Esophagus muscularis mucosa (tissue), 4 donors: Measurements from ENCODE around the gene GRAMD2B. TPM values are rescaled to one million over a fixed set of nuclear protein-coding genes. Genes with fewer than 3 reads are reported as not detected.
A peak's percentile ranks its signal among the peaks of the same experiment; 100 is the strongest.

Experiments used
- DNase-seq: peaks from one replicate; pipeline ENCODE4 v3.0.0-alpha.2; 2017; ENCODE audit errors: extremely low spot score
- H3K27ac ChIP-seq, 4 donors: fragments of 200-600 bp; sonication (generic); replicated peaks in 1 of 4; 1 replicate in 3 of 4; 2 replicates in 1 of 4; pipeline ENCODE4 v1.5.1; 2016 to 2019; ENCODE audit warnings: mild to moderate bottlenecking in 1 of 4
- H3K27me3 ChIP-seq, 4 donors: fragments of 200-600 bp; sonication (generic); one replicate each; pipeline versions ENCODE4 v1.5.1 to v1.6.0; 2016 to 2019
- H3K36me3 ChIP-seq, 4 donors: fragments of 200-600 bp; sonication (generic); one replicate each; pipeline ENCODE4 v1.5.1; 2016 to 2019
- H3K4me1 ChIP-seq, 4 donors: fragments of 200-600 bp; sonication (generic); one replicate each; pipeline ENCODE4 v1.5.1; 2016 to 2019
- H3K4me3 ChIP-seq, 4 donors: fragments of 200-600 bp; sonication (generic); 1 replicate in 2 of 4; 2 replicates in 2 of 4; pipeline ENCODE4 v1.5.1; 2016 to 2019; ENCODE audit warnings: mild to moderate bottlenecking in 4 of 4, moderate library complexity in 1 of 4
- H3K9me3 ChIP-seq, 4 donors: fragments of 200-600 bp; sonication (generic); 1 replicate in 3 of 4; 2 replicates in 1 of 4; pipeline ENCODE4 v1.5.1; 2016 to 2019
- CTCF ChIP-seq, 3 experiments: fragments of 200-600 bp in 2 of 3; fragments of 450-650 bp in 1 of 3; sonication (generic) in 2 of 3; IDR thresholded peaks; one replicate each; pipeline ENCODE4 v1.5.1; 2017 to 2019; ENCODE audit warnings: antibody characterized with exemption in 3 of 3, mild to moderate bottlenecking in 2 of 3, moderate library complexity in 1 of 3
- EP300 ChIP-seq: sonication (generic); formaldehyde crosslinking; IDR thresholded peaks from one replicate; pipeline ENCODE4 v1.6.1; 2017; ENCODE audit warnings: antibody characterized with exemption
- POLR2A ChIP-seq: fragments of 450-650 bp; IDR thresholded peaks from one replicate; pipeline ENCODE4 v1.6.1; 2017; ENCODE audit warnings: antibody characterized with exemption, moderate library complexity, mild to moderate bottlenecking, low read depth
- POLR2AphosphoS5 ChIP-seq, 2 donors: sonication (generic); formaldehyde crosslinking; IDR thresholded peaks; one replicate each; pipeline ENCODE4 v1.6.1; 2017; ENCODE audit warnings: antibody characterized with exemption in 2 of 2
- WGBS: methylation state at CpG from one replicate; pipeline ENCODE4 v1.1.5; 2018; 5-methylcytosine and 5-hydroxymethylcytosine counted together
- intact Hi-C: fragments of 100-400 bp; cut with DNase I; formaldehyde crosslinking; loops from one replicate; pipeline ENCODE4 v1.15.1; 2023
- total RNA-seq, 4 donors: library from RNA; depleted of rRNA; stranded (reverse); fragments of >200 nt; gene quantifications; one replicate each; pipeline versions ENCODE4 v1.1.0 to v1.2.1, GENCODE V29; 2016

The GRAMD2B gene
- total RNA-seq, 4 donors from 2014 or later = 37.9 to 76.5 (median 49.4) TPM

DNA sequence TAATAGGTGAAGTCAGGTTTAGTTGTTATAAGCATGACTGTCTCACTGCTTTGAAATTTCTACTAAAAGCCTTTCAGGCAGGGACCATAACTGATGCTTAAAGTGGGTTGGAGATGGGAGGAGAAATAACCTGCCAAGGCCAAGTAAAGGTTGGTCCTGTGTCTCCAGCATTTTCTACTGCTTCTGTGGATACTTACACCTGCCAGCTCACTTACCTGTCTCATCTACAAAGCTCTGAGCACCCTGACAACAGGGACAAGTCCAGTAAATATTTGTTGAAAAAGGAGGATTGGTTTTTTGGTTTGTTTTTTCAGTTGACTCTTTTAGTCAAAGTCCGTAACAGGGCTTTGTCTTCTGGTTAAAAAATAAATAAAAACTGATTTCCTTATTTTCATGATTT is 38.6 kb downstream of the GRAMD2B start:
- Histone ChIP-seq H3K4me1 (peaks cover 10 to 19% (median 15%) of the 10 kb centered on the region in 4 donors), H3K9me3 (no peaks in the 10 kb centered on the region), H3K27me3 (no peaks in the 10 kb centered on the region), H3K36me3 (peaks cover 14 to 38% (median 19%) of the 10 kb centered on the region in 4 donors), H3K4me3 (no peak overlapping the region), H3K27ac (peak overlapping the region in 2 of 4 donors; percentile 13 to 30)
- TF ChIP-seq EP300 = no peak
- TF ChIP-seq POLR2A = no peak
- TF ChIP-seq POLR2AphosphoS5 (IDR thresholded peaks at IDR 0.05) = no peak
- no peak for TF ChIP-seq CTCF (IDR thresholded peaks at IDR 0.05)
- no peak for DNase-seq
- intact Hi-C loops = no loop called here
- 68% methylated on average over 1 of the region's 1 CpG for WGBS

DNA sequence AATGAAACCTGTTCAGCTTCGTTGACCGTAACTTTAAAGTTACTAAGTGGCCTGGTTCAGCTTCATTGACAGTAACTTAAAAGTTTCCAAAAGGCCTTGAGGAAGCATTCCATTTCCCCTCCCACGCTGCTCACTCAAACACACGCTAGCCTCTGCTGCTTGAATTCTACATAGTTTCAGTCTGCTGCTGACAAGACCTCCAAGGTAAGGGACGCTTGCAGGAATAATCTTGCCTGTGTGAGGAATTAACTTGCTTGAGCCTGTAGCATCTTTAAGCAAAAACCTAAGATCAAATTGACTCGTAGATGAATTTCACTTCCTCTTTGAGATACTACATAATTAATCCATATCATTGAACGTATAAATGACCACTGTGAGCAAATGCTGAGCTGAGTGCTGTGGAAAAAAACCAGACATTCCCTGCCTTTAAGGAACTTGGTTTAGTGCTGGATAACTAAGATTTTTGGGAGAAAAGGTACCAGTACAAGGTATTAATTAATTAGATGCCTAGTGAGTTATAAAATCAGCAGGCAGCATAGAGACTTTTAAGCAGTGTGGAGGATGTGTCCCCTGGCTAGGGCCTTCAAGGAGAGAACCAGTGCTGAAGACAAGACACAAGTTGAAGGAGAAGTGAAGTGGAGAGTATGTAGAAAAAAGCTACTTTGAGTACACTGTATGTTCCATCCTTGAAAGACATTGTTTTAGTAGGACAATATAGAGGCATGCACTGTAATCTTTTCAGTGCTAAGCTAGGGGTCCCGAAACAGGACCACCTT is 39.2 kb downstream of the GRAMD2B start:
- intact Hi-C loops = no loop called here
- H3K36me3 ChIP-seq = peaks cover 20 to 40% (median 22%) of the 10 kb centered on the region in 4 donors
- TF ChIP-seq POLR2AphosphoS5 (IDR thresholded peaks at IDR 0.05) = no peak
- TF ChIP-seq EP300 = no peak
- no peak for TF ChIP-seq POLR2A
- TF ChIP-seq CTCF (IDR thresholded peaks at IDR 0.05) = no peak
- H3K4me3 ChIP-seq = no peak overlapping the region
- peak overlapping the region in 1 of 4 donors; percentile 0 for H3K27ac ChIP-seq
- DNase-seq = no peak
- peaks cover 10 to 19% (median 15%) of the 10 kb centered on the region in 4 donors for H3K4me1 ChIP-seq
- no peaks in the 10 kb centered on the region for H3K9me3 ChIP-seq
- WGBS = 47% methylated on average over 8 of the region's 8 CpGs
- no peaks in the 10 kb centered on the region for H3K27me3 ChIP-seq

GRCh38 chr5:126464016-126464415 is 40.8 kb downstream of the GRAMD2B start:
- Histone ChIP-seq H3K4me1 (peaks cover 10 to 26% (median 19%) of the 10 kb centered on the region in 4 donors), H3K36me3 (peaks cover 23 to 43% (median 24%) of the 10 kb centered on the region in 4 donors), H3K4me3 (no peak overlapping the region), H3K27me3 (no peaks in the 10 kb centered on the region), H3K27ac (no peak overlapping the region), H3K9me3 (no peaks in the 10 kb centered on the region)
- DNase-seq = no peak
- 87% methylated on average over 2 of the region's 2 CpGs for WGBS
- intact Hi-C loops = no loop called here
- TF ChIP-seq CTCF (IDR thresholded peaks at IDR 0.05) = no peak
- no peak for TF ChIP-seq EP300
- no peak for TF ChIP-seq POLR2AphosphoS5 (IDR thresholded peaks at IDR 0.05)
- no peak for TF ChIP-seq POLR2A

DNA sequence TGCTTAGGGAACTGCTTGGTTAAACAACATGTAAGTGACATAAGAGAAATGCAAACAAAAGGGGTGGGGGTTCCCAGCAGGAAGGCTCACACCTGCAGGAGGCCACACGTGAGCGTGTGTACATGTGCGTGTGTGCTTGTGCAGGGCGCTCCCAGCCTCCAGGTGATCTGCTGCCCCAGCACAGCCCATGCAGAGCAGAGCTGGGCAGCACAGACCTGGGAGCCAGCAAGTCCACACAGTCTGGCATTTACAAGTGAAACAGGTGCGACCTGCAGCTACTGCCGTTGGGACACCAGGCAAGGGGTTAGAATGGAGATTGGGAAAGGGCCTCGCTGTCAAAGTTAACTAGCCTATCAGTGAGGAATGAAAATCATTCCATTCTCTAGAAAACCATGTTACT is 41.8 kb downstream of the GRAMD2B start:
- intact Hi-C loops = no loop called here
- TF ChIP-seq POLR2AphosphoS5 (IDR thresholded peaks at IDR 0.05) (no peak), CTCF (IDR thresholded peaks at IDR 0.05) (no peak), EP300 (no peak), POLR2A (no peak)
- no peak overlapping the region for H3K27ac ChIP-seq
- H3K27me3 ChIP-seq = no peaks in the 10 kb centered on the region
- H3K4me3 ChIP-seq = no peak overlapping the region
- H3K4me1 ChIP-seq = peaks cover 10 to 26% (median 19%) of the 10 kb centered on the region in 4 donors
- no peaks in the 10 kb centered on the region for H3K9me3 ChIP-seq
- no peak for DNase-seq
- 89% methylated on average over 7 of the region's 7 CpGs for WGBS
- H3K36me3 ChIP-seq = peaks cover 23 to 51% (median 29%) of the 10 kb centered on the region in 4 donors
